Liver (tissue), 9 donors: ENCODE results near the gene CDH19. TPM values are rescaled to one million over a fixed set of nuclear protein-coding genes. Genes with fewer than 3 reads are reported as not detected.

Experiments used
- DNase-seq: peaks from one replicate; pipeline ENCODE4 v3.0.0-alpha.2; 2017; ENCODE audit warnings: low spot score
- H3K27ac ChIP-seq, 2 donors: one replicate each; pipeline ENCODE4 v1.7.0; 2013; ENCODE audit warnings: inconsistent platforms in 2 of 2, low read length in 2 of 2, control low read depth in 1 of 2, low read depth in 1 of 2, mild to moderate bottlenecking in 1 of 2
- H3K27me3 ChIP-seq, 4 donors: one replicate each; pipeline versions ENCODE4 v1.6.1 to v1.7.0; 2013; ENCODE audit warnings: low read length in 3 of 4, inconsistent platforms in 1 of 4, mild to moderate bottlenecking in 1 of 4, moderate library complexity in 1 of 4; ENCODE audit not compliant: control insufficient read depth in 4 of 4, insufficient read depth in 4 of 4
- H3K36me3 ChIP-seq, 4 donors: one replicate each; pipeline versions ENCODE4 v1.6.1 to v1.7.0; 2013; ENCODE audit warnings: low read length in 3 of 4, mild to moderate bottlenecking in 3 of 4, low read depth in 1 of 4, moderate library complexity in 1 of 4; ENCODE audit not compliant: control insufficient read depth in 4 of 4, insufficient read depth in 3 of 4
- H3K4me1 ChIP-seq, 4 donors: one replicate each; pipeline versions ENCODE4 v1.6.1 to v1.7.0; 2013; ENCODE audit warnings: low read length in 3 of 4, mild to moderate bottlenecking in 3 of 4, moderate library complexity in 1 of 4; ENCODE audit not compliant: control insufficient read depth in 4 of 4, insufficient read depth in 4 of 4
- H3K4me3 ChIP-seq, 3 donors: one replicate each; pipeline versions ENCODE4 v1.6.1 to v1.7.0; 2013; ENCODE audit warnings: low read length in 3 of 3, control low read depth in 1 of 3, low read depth in 1 of 3, mild to moderate bottlenecking in 1 of 3
- H3K9ac ChIP-seq, 2 donors: one replicate each; pipeline ENCODE4 v1.7.0; 2013; ENCODE audit warnings: low read length in 2 of 2, mild to moderate bottlenecking in 2 of 2, moderate library complexity in 2 of 2, control low read depth in 1 of 2, low read depth in 1 of 2
- H3K9me3 ChIP-seq, 4 donors: one replicate each; pipeline versions ENCODE4 v1.6.1 to v1.7.0; 2013; ENCODE audit warnings: low read length in 3 of 4; ENCODE audit not compliant: control insufficient read depth in 4 of 4
- ATF3 ChIP-seq: IDR thresholded peaks from 2 replicates; pipeline ENCODE4 v1.6.1; 2016; ENCODE audit warnings: antibody characterized with exemption
- CTCF ChIP-seq: fragments of 150-350 bp; IDR thresholded peaks from 2 replicates; pipeline ENCODE4 v1.5.1; 2017; ENCODE audit warnings: improper control_type of control experiment, low read depth, low read length; ENCODE audit not compliant: missing input control
- FOXA1 ChIP-seq: IDR thresholded peaks from 2 replicates; pipeline ENCODE4 v1.6.1; 2016; ENCODE audit warnings: antibody characterized with exemption
- GABPA ChIP-seq, 2 donors: IDR thresholded peaks in 1 of 2; conservative IDR thresholded peaks in 1 of 2; 2 replicates each; pipeline ENCODE4 v1.6.1; 2016; ENCODE audit warnings: antibody characterized with exemption in 2 of 2, mild to moderate bottlenecking in 1 of 2, moderate library complexity in 1 of 2
- HNF4A ChIP-seq, 2 donors: conservative IDR thresholded peaks; 2 replicates each; pipeline ENCODE4 v1.6.1; 2016; ENCODE audit warnings: antibody characterized with exemption in 2 of 2, mild to moderate bottlenecking in 2 of 2
- HNF4G ChIP-seq: IDR thresholded peaks from 2 replicates; pipeline ENCODE4 v1.6.1; 2016; ENCODE audit warnings: antibody characterized with exemption
- JUND ChIP-seq, 2 donors: IDR thresholded peaks; 2 replicates each; pipeline ENCODE4 v1.6.1; 2016; ENCODE audit warnings: antibody characterized with exemption in 2 of 2
- MAX ChIP-seq: IDR thresholded peaks from 2 replicates; pipeline ENCODE4 v1.6.1; 2016; ENCODE audit warnings: antibody characterized with exemption
- NR2F2 ChIP-seq: IDR thresholded peaks from 2 replicates; pipeline ENCODE4 v1.6.1; 2016; ENCODE audit warnings: antibody characterized with exemption
- RAD21 ChIP-seq, 2 donors: IDR thresholded peaks; 2 replicates each; pipeline ENCODE4 v1.6.1; 2016; ENCODE audit warnings: antibody characterized with exemption in 2 of 2, mild to moderate bottlenecking in 2 of 2
- REST ChIP-seq: IDR thresholded peaks from 2 replicates; pipeline ENCODE4 v1.6.1; 2016; ENCODE audit warnings: antibody characterized with exemption, mild to moderate bottlenecking
- RXRA ChIP-seq, 2 donors: IDR thresholded peaks; 2 replicates each; pipeline ENCODE4 v1.6.1; 2017 to 2018; ENCODE audit warnings: antibody characterized with exemption in 2 of 2, mild to moderate bottlenecking in 1 of 2
- SP1 ChIP-seq: IDR thresholded peaks from 2 replicates; pipeline ENCODE4 v1.6.1; 2018; ENCODE audit warnings: antibody characterized with exemption, mild to moderate bottlenecking
- TAF1 ChIP-seq: conservative IDR thresholded peaks from 2 replicates; pipeline ENCODE4 v1.6.1; 2016; ENCODE audit warnings: antibody characterized with exemption, mild to moderate bottlenecking
- YY1 ChIP-seq: IDR thresholded peaks from 2 replicates; pipeline ENCODE4 v1.6.1; 2016; ENCODE audit warnings: antibody characterized with exemption, mild to moderate bottlenecking
- ZBTB33 ChIP-seq: IDR thresholded peaks from 2 replicates; pipeline ENCODE4 v1.6.1; 2016; ENCODE audit warnings: antibody characterized with exemption
- WGBS: extraction: QIAGEN DNeasy Blood & Tissue Kit; methylation state at CpG from one replicate; pipeline ENCODE4 v1.1.7; 2013; 5-methylcytosine and 5-hydroxymethylcytosine counted together
- polyA plus RNA-seq, 2 donors: library from polyadenylated mRNA; stranded (reverse) in 1 of 2; unstranded in 1 of 2; fragments of 200-250 nt in 1 of 2; fragments of >200 nt in 1 of 2; fragmentation: Nextera tagmentation in 1 of 2; extraction: Ambion mirVana in 1 of 2; gene quantifications; one replicate each; pipeline versions ENCODE4 v1.2.1 to v1.2.3, GENCODE V29; 2013 to 2015
- total RNA-seq, 2 donors: library from RNA; depleted of rRNA; stranded (reverse); fragments of >200 nt; gene quantifications; one replicate each; pipeline ENCODE4 v1.2.3, GENCODE V29; 2014
- donor health status: healthy.
- donor health status: healthy.
- donor health status: healthy.
- donor health status: healthy.
- donor health status: healthy.

CDH19 gene
- total and polyA plus RNA-seq, 4 donors: 0.65 to 8.0 (median 1.5) TPM

- DNase-seq: no peak
- H3K36me3 ChIP-seq: no peaks in the 10 kb centered on the region
- WGBS: 88% methylated on average over 3 of the region's 3 CpGs
These were observed 95.0 kb downstream of the CDH19 start for GRCh38 chr18:66508937-66509336.

More at GRCh38 chr18:66508937-66509336, 95.0 kb downstream of the CDH19 start:
- TF ChIP-seq HNF4G (no peak), RXRA (IDR thresholded peaks at IDR 0.05) (no peak), FOXA1 (no peak), RAD21 (IDR thresholded peaks at IDR 0.05) (no peak), TAF1 (no peak), YY1 (no peak), CTCF (no peak), HNF4A (conservative IDR thresholded peaks at IDR 0.05) (no peak), NR2F2 (no peak), ZBTB33 (no peak), SP1 (no peak), REST (no peak), ATF3 (no peak), MAX (no peak), JUND (IDR thresholded peaks at IDR 0.05) (no peak), GABPA (IDR thresholded peaks at IDR 0.05 in 1 of 2, conservative IDR thresholded peaks at IDR 0.05 in 1 of 2) (no peak)
- H3K9ac ChIP-seq: no peak overlapping the region
- H3K4me3 ChIP-seq: no peak overlapping the region
- H3K27me3 ChIP-seq: no peaks in the 10 kb centered on the region
- no peak overlapping the region for H3K27ac ChIP-seq
- no peaks in the 10 kb centered on the region for H3K4me1 ChIP-seq
- H3K9me3 ChIP-seq: no peaks in the 10 kb centered on the region
